Tibial nerve (tissue), 4 donors: ENCODE measurements around the gene CDC25C. TPM values are rescaled to one million over a fixed set of nuclear protein-coding genes. Genes with fewer than 3 reads are reported as not detected.
A peak's percentile ranks its signal among the peaks of the same experiment; 100 is the strongest.

Experiments
- DNase-seq, 2 donors: peaks; one replicate each; pipeline ENCODE4 v3.0.0-alpha.2; 2019; ENCODE audit warnings: low spot score in 2 of 2
- H3K27ac ChIP-seq, 4 donors: fragments of 200-600 bp; sonication (generic) in 3 of 4; one replicate each; pipeline ENCODE4 v1.5.1; 2017 to 2019; ENCODE audit warnings: mild to moderate bottlenecking in 1 of 4
- H3K27me3 ChIP-seq, 2 donors: fragments of 200-600 bp; sonication (generic) in 1 of 2; one replicate each; pipeline versions ENCODE4 v1.5.1 to v1.6.0; 2017 to 2019
- H3K36me3 ChIP-seq, 3 donors: fragments of 200-600 bp; sonication (generic); one replicate each; pipeline ENCODE4 v1.5.1; 2018 to 2019
- H3K4me1 ChIP-seq, 4 donors: fragments of 200-600 bp; sonication (generic) in 3 of 4; one replicate each; pipeline ENCODE4 v1.5.1; 2017 to 2019
- H3K4me3 ChIP-seq, 4 donors: fragments of 200-600 bp; sonication (generic) in 3 of 4; one replicate each; pipeline ENCODE4 v1.5.1; 2017 to 2019; ENCODE audit warnings: mild to moderate bottlenecking in 1 of 4, moderate library complexity in 1 of 4
- H3K9me3 ChIP-seq, 4 donors: fragments of 200-600 bp; sonication (generic) in 3 of 4; one replicate each; pipeline ENCODE4 v1.5.1; 2017 to 2019
- EP300 ChIP-seq, 2 donors: sonication (generic); formaldehyde crosslinking; IDR thresholded peaks; one replicate each; pipeline ENCODE4 v1.6.1; 2017; ENCODE audit warnings: antibody characterized with exemption in 2 of 2, mild to moderate bottlenecking in 1 of 2
- POLR2A ChIP-seq, 2 donors: fragments of 450-650 bp; IDR thresholded peaks; one replicate each; pipeline ENCODE4 v1.6.1; 2017; ENCODE audit warnings: antibody characterized with exemption in 2 of 2, mild to moderate bottlenecking in 2 of 2, moderate library complexity in 2 of 2
- WGBS, 2 donors: methylation state at CpG; one replicate each; pipeline ENCODE4 v1.1.5; 2018; 5-methylcytosine and 5-hydroxymethylcytosine counted together
- total RNA-seq, 4 donors: library from RNA; depleted of rRNA; stranded (reverse); fragments of >200 nt; gene quantifications; one replicate each; pipeline ENCODE4 v1.1.0, GENCODE V29; 2016
- TF ChIP-seq, protein P1 (sequence below), 5 experiments: fragments of 200-600 bp in 3 of 5; fragments of 450-650 bp in 2 of 5; sonication (generic) in 3 of 5; IDR thresholded peaks; one replicate each; pipeline ENCODE4 v1.5.1; 2016 to 2019; ENCODE audit warnings: antibody characterized with exemption in 5 of 5, mild to moderate bottlenecking in 3 of 5, moderate library complexity in 2 of 5

Gene CDC25C
- total RNA-seq, 4 donors from 2014 or later = 0.60 TPM; not detected in 3

DNA sequence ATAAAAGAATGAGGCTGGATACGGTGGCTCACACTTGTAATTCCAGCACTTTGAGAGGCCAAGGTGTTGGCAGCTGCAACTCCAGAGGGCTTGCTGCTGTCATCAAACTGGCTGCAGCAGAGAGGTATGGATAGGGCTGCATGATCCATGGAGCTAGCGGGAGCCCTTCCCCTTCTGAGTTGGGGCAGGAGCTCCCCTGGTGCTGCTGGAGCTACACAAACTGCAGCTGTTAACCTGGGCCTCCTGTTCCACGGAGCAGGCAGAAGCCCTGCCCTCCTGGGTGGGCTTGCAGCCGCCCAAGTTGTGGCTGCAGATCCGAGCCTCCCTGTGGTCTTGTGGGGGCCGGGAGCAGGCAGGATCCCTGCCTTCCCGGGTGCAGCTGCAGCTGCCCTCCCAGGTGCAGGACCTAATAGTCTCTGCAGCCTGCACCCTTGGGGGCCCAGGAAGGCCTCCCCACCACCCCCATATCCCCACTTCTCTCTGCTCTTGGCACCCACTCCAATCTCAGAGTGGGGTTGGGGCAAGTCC lies 15.8 kb downstream of the CDC25C start:
- DNase-seq = no peak
- no peak overlapping the region for H3K4me3 ChIP-seq
- H3K36me3 ChIP-seq = no peaks in the 10 kb centered on the region
- no peaks in the 10 kb centered on the region for H3K9me3 ChIP-seq
- no peaks in the 10 kb centered on the region for H3K4me1 ChIP-seq
- H3K27ac ChIP-seq = no peak overlapping the region
- WGBS, 2 donors = 80 to 85% methylated on average over 3 to 7 of the region's 7 CpGs
- H3K27me3 ChIP-seq = no peaks in the 10 kb centered on the region
- no peak for TF ChIP-seq POLR2A (IDR thresholded peaks at IDR 0.05)
- no peak for TF ChIP-seq EP300 (IDR thresholded peaks at IDR 0.05)
- TF ChIP-seq, protein P1, sequence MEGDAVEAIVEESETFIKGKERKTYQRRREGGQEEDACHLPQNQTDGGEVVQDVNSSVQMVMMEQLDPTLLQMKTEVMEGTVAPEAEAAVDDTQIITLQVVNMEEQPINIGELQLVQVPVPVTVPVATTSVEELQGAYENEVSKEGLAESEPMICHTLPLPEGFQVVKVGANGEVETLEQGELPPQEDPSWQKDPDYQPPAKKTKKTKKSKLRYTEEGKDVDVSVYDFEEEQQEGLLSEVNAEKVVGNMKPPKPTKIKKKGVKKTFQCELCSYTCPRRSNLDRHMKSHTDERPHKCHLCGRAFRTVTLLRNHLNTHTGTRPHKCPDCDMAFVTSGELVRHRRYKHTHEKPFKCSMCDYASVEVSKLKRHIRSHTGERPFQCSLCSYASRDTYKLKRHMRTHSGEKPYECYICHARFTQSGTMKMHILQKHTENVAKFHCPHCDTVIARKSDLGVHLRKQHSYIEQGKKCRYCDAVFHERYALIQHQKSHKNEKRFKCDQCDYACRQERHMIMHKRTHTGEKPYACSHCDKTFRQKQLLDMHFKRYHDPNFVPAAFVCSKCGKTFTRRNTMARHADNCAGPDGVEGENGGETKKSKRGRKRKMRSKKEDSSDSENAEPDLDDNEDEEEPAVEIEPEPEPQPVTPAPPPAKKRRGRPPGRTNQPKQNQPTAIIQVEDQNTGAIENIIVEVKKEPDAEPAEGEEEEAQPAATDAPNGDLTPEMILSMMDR (IDR thresholded peaks at IDR 0.05) = no peak

DNA sequence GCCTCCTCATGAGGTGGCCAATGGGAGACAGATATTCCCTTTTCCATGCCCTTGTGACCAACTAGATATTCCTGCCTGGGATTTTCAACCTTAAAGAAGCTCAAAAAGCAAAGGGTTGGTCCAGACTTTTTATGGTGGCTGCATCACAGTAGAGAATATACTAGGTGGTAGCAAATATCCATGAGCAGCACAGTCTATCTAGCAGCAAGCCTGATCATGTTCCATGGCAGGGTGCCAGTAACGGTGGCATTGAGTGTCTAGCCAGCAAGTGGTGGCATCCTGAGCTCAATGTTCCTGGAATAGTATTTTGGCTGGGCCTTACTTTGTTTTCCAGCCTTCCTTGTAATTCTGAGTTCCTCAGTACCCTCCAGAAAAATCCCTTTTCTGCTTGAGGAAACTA lies 25.8 kb downstream of the CDC25C start:
- Histone ChIP-seq H3K9me3 (no peaks in the 10 kb centered on the region), H3K4me1 (no peaks in the 10 kb centered on the region), H3K4me3 (no peak overlapping the region), H3K36me3 (no peaks in the 10 kb centered on the region), H3K27me3 (no peaks in the 10 kb centered on the region), H3K27ac (no peak overlapping the region)
- DNase-seq = no peak
- no peak for TF ChIP-seq EP300 (IDR thresholded peaks at IDR 0.05)
- 45 to 53% methylated on average over 1 of the region's 1 CpG for WGBS, 2 donors

DNA sequence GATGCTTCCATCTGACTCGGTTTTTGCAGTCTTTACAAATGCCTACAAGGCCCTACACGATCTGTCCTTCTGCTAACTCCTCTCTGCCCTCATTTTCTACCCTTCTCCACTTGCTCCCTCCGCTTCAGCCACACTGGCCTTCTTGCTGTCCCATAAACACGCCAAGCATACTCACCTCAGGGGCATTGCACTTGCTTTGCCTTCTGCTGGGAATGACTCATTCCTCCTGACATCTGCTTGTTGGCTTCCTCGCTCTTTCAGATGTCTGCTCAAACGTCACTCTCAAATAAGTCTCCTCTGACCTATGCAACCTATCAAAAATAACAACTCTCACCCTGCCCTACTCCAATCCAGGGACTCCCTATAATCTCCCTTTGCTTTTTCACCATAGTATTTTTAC lies 28.2 kb downstream of the CDC25C start:
- WGBS, 2 donors = 78 to 89% methylated on average over 6 of the region's 6 CpGs
- H3K27ac ChIP-seq = no peak overlapping the region
- no peaks in the 10 kb centered on the region for H3K27me3 ChIP-seq
- TF ChIP-seq POLR2A (IDR thresholded peaks at IDR 0.05) (no peak), EP300 (IDR thresholded peaks at IDR 0.05) (no peak)
- TF ChIP-seq, protein P1 (IDR thresholded peaks at IDR 0.05) = no peak
- no peak overlapping the region for H3K4me3 ChIP-seq
- H3K4me1 ChIP-seq = no peaks in the 10 kb centered on the region
- no peak for DNase-seq
- H3K9me3 ChIP-seq = no peaks in the 10 kb centered on the region
- no peaks in the 10 kb centered on the region for H3K36me3 ChIP-seq

DNA sequence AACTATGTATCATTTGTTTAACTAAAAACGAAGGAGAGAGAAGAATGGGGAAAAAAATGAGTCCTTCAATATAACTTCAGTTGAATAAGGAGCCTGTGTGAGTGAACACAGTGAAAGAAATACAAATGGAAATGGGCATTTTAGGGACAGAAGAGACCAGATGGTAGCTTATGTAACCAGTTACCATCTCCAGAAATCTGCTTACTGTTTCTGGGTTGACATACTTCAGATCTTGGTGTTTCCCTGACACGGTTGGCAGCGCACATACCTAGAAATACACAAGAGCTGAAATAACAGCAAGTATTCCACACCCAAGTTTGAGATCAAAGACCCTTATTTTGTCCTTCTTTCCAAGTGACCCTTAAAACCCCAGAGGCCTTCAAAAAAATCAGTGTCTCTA lies 42.3 kb downstream of the CDC25C start:
- Histone ChIP-seq H3K9me3 (no peaks in the 10 kb centered on the region), H3K27me3 (no peaks in the 10 kb centered on the region), H3K36me3 (no peaks in the 10 kb centered on the region), H3K4me3 (no peak overlapping the region), H3K4me1 (no peaks in the 10 kb centered on the region), H3K27ac (no peak overlapping the region)
- 79 to 84% methylated on average over 3 of the region's 3 CpGs for WGBS, 2 donors
- no peak for TF ChIP-seq EP300 (IDR thresholded peaks at IDR 0.05)
- no peak for DNase-seq

DNA sequence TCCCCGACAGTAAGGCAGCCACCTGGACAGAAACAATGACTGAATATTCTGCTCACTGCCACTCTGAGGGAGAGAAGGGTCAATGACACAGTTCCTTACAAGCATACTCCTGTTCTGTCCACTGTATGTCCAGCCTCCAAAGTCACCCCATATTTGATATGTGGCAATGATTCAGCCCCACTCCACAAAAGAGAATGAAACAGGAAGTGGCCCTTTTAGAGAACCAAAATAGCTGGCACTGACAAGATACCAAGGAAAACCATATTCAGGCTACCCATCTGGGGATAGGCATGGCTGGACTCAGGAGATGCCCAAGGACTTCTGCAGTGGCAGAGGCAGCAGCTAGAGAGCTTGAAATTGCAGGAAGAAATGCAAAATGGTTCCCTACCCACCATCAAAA lies 44.4 kb downstream of the CDC25C start:
- TF ChIP-seq, protein P1 (IDR thresholded peaks at IDR 0.05) = no peak
- TF ChIP-seq POLR2A (IDR thresholded peaks at IDR 0.05) (no peak), EP300 (IDR thresholded peaks at IDR 0.05) (no peak)
- Histone ChIP-seq H3K9me3 (no peaks in the 10 kb centered on the region), H3K4me3 (no peak overlapping the region), H3K36me3 (no peaks in the 10 kb centered on the region), H3K4me1 (peaks cover 0 to 7% (median 0%) of the 10 kb centered on the region in 4 donors), H3K27me3 (no peaks in the 10 kb centered on the region), H3K27ac (no peak overlapping the region)
- DNase-seq = no peak
- 100% methylated on average over 1 of the region's 1 CpG for WGBS, 2 donors

DNA sequence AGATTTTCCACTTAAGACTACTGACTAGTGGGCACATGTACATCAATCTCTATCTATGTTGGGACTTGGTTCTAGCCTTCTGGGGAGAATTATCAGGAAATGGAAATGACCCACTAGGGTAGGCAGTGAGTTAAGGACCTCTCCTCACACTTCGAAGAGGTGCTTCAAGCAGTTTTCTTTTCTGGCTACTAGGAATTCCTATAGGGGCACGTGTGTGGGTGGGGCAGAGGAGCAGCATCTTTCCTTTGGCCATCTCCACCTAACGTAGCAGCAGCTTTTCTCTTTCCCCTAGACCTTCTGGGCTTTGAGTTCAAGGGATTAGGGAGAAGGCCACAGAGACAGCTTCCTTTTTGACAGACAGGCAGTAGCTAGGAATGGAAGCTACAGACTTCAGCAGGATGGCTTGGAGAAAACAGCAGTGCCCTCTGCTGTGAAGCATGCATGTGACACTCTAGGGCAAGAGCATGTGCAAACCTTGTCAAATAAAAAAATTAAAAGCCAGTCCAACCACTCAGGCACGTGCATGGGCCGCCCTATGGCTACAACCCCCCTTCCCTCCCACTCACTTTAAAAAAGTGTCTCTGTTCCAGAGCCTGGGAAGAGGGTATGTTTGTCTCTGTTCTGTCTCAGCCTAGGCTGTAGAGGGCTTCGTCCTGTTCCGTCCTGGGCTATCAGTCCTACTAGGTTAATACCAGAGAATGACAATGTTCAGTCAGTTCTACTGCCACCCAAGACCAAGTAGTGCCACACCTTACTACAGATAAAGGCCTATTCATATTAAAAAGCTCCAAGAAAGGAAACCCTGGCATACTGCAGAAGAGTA lies 48.5 kb downstream of the CDC25C start:
- Histone ChIP-seq H3K4me1 (peaks cover 0 to 7% (median 0%) of the 10 kb centered on the region in 4 donors), H3K4me3 (no peak overlapping the region), H3K27me3 (no peaks in the 10 kb centered on the region), H3K9me3 (no peaks in the 10 kb centered on the region), H3K27ac (no peak overlapping the region), H3K36me3 (no peaks in the 10 kb centered on the region)
- TF ChIP-seq, protein P1 (IDR thresholded peaks at IDR 0.05) = peak; percentile 42 to 71 (median 61)
- TF ChIP-seq POLR2A (IDR thresholded peaks at IDR 0.05) (no peak), EP300 (IDR thresholded peaks at IDR 0.05) (no peak)
- peak in 1 of 2 donors; percentile 36 for DNase-seq
- WGBS, 2 donors = 50 to 54% methylated on average over 7 of the region's 7 CpGs
